GM18508 (cell line): ENCODE measurements around the gene OR5B21.
A peak's percentile ranks its signal among the peaks of the same experiment; 100 is the strongest.

Experiments used
- ATAC-seq: cut with Tn5 transposase; IDR thresholded peaks from one replicate; pipeline ENCODE4 v1.9.1; 2021; ENCODE audit warnings: moderate number of reproducible peaks; ENCODE audit not compliant: insufficient read depth, unreplicated experiment

OR5B21 gene

GRCh38 chr11:58495906-58496305 is 12.0 kb downstream of the OR5B21 start:
- peak; percentile 42 for ATAC-seq

GRCh38 chr11:58494101-58494500 is 13.8 kb downstream of the OR5B21 start:
- ATAC-seq, result no peak

GRCh38 chr11:58493676-58494075 is 14.2 kb downstream of the OR5B21 start:
- no peak for ATAC-seq

GRCh38 chr11:58490827-58491226 is 17.1 kb downstream of the OR5B21 start:
- ATAC-seq, result no peak

GRCh38 chr11:58487170-58487569 is 20.7 kb downstream of the OR5B21 start:
- ATAC-seq, result no peak

- no peak for ATAC-seq
Measured at GRCh38 chr11:58485961-58486360, 21.9 kb downstream of the OR5B21 start.

- ATAC-seq, result no peak
Measured at GRCh38 chr11:58471892-58472291, 36.0 kb downstream of the OR5B21 start.

- ATAC-seq, result no peak
Measured at GRCh38 chr11:58466293-58466692, 41.6 kb downstream of the OR5B21 start.

- no peak for ATAC-seq
Measured at GRCh38 chr11:58465690-58466089, 42.2 kb downstream of the OR5B21 start.
